DND-41 (cell line): ENCODE data around the gene HHLA2.

Experiments used
- ATAC-seq: fragments of 200-7000 bp; cut with Tn5 transposase; 3 replicates; pipeline ENCODE4 v1.9.1; 2021; ENCODE audit warnings: low read depth; ENCODE audit not compliant: insufficient read depth
- DNase-seq: peaks from one replicate; pipeline ENCODE4 v3.0.0-alpha.2; 2020
- H2AFZ ChIP-seq: 2 replicates; pipeline ENCODE4 v1.6.0; 2012; ENCODE audit warnings: low read depth, low read length
- H3K27ac ChIP-seq: 2 replicates; pipeline ENCODE4 v1.5.1; 2012; ENCODE audit warnings: low read length, inconsistent platforms
- H3K27me3 ChIP-seq: fragments of 200-600 bp; sonication (generic); 2 replicates; pipeline ENCODE4 v1.6.0; 2012; ENCODE audit warnings: low read length, mild to moderate bottlenecking, inconsistent platforms; ENCODE audit not compliant: insufficient read depth, poor library complexity
- H3K36me3 ChIP-seq: 2 replicates; pipeline ENCODE4 v1.5.1; 2012; ENCODE audit warnings: low read length, inconsistent platforms; ENCODE audit not compliant: insufficient read depth
- H3K4me1 ChIP-seq: 2 replicates; pipeline ENCODE4 v1.5.1; 2012; ENCODE audit warnings: mild to moderate bottlenecking, low read length; ENCODE audit not compliant: insufficient read depth
- H3K4me2 ChIP-seq: 2 replicates; pipeline ENCODE4 v1.6.0; 2012; ENCODE audit warnings: mild to moderate bottlenecking, moderate library complexity, low read length, inconsistent platforms; ENCODE audit not compliant: insufficient read depth
- H3K4me3 ChIP-seq, 2 experiments: fragments of 200-600 bp in 1 of 2; shearing (Covaris generic) in 1 of 2; 2 replicates each; pipeline ENCODE4 v1.5.1; 2012 to 2016; ENCODE audit warnings: inconsistent platforms in 2 of 2, low read length in 2 of 2, mild to moderate bottlenecking in 2 of 2, low read depth in 1 of 2, moderate library complexity in 1 of 2
- H3K79me2 ChIP-seq: 2 replicates; pipeline ENCODE4 v1.6.0; 2012; ENCODE audit warnings: low read length, inconsistent platforms; ENCODE audit not compliant: insufficient read depth
- H3K9ac ChIP-seq: 2 replicates; pipeline ENCODE4 v1.6.0; 2012; ENCODE audit warnings: low read depth, mild to moderate bottlenecking, inconsistent platforms, low read length, moderate library complexity
- H3K9me3 ChIP-seq: 2 replicates; pipeline ENCODE4 v1.5.1; 2012; ENCODE audit warnings: low read length, moderate library complexity, mild to moderate bottlenecking, inconsistent platforms; ENCODE audit not compliant: insufficient read depth, severe bottlenecking
- H4K20me1 ChIP-seq: 2 replicates; pipeline ENCODE4 v1.6.0; 2012; ENCODE audit warnings: low read length; ENCODE audit not compliant: insufficient read depth
- CTCF ChIP-seq: IDR thresholded peaks from 2 replicates; pipeline ENCODE4 v1.5.1; 2012; ENCODE audit warnings: borderline replicate concordance, low read length, moderate library complexity, mild to moderate bottlenecking; ENCODE audit not compliant: poor library complexity, severe bottlenecking; ENCODE audit errors: extremely low read depth
- EZH2 ChIP-seq: IDR thresholded peaks from 3 replicates; pipeline ENCODE4 v1.6.1; 2012; ENCODE audit warnings: borderline replicate concordance, low read depth, mild to moderate bottlenecking, moderate library complexity, low read length, inconsistent platforms; ENCODE audit not compliant: severe bottlenecking

Gene HHLA2

DNA sequence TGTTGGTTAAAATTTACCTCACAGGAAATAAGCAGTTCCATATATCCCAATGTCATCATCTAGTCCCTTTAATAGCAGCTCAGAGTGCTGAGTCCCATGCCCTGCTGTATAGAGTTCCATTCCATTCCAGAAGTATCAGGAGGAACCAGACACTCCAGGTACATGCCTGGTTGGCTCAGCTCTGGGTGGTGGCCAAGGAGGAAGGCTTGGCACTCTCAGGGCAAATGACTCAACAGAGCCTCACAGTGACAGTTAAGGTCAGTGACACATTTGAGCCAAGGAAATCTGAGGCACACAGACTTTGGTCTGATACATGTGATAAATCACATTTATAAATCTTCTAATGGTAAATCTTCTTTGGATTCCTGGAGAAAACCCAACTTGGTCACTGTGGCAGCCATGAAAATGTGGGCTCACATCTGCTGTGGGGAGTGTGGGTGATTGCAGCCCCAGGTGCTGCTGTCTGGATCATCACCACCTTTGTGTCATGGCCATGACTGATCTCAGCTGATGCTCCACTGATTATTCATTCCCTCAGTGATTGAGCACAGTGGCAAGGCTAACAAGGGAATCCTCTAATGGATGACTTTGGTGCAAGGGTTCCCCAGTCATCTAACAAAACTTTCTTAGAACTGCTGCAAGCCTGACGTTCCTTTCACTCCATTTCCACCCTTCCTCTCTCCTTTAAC, 9.3 kb downstream of the HHLA2 start:
- H3K9ac ChIP-seq: no peak overlapping the region
- no peaks in the 10 kb centered on the region for H3K79me2 ChIP-seq
- H3K27me3 ChIP-seq: no peaks in the 10 kb centered on the region
- no peak overlapping the region for H3K4me2 ChIP-seq
- DNase-seq (no peak), ATAC-seq (no peak)
- no peak overlapping the region for H2AFZ ChIP-seq
- no peak for TF ChIP-seq CTCF
- no peak for TF ChIP-seq EZH2
- no peak overlapping the region for H3K27ac ChIP-seq
- H3K36me3 ChIP-seq: no peaks in the 10 kb centered on the region
- H4K20me1 ChIP-seq: no peaks in the 10 kb centered on the region
- no peak overlapping the region for H3K4me3 ChIP-seq
- no peaks in the 10 kb centered on the region for H3K4me1 ChIP-seq
- peaks cover 4% of the 10 kb centered on the region for H3K9me3 ChIP-seq

DNA sequence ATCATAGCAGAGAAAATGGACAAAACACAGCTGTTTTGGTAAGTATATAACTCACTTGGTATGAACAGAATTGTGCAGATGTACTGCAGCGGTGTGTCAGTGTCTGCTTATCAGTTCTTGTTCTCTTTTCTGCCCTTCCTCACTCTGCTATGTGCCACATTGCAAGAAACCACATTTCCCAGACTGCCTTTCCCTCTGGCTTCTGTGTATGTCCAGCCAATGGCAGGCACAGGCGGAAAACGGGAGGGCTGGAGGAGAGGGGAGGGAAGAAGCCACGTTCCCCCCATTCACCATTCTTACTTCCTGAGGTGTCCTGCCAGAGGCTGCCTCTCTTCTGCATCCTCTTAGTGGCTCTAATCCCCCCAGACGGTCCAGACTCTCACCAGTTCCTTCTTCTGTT, 15.4 kb downstream of the HHLA2 start:
- no peak overlapping the region for H3K27ac ChIP-seq
- H3K9me3 ChIP-seq: peaks cover 4% of the 10 kb centered on the region
- ATAC-seq (no peak), DNase-seq (no peak)
- no peak overlapping the region for H3K4me2 ChIP-seq
- no peaks in the 10 kb centered on the region for H3K4me1 ChIP-seq
- TF ChIP-seq CTCF (no peak), EZH2 (no peak)
- H3K9ac ChIP-seq: no peak overlapping the region
- H2AFZ ChIP-seq: no peak overlapping the region
- no peaks in the 10 kb centered on the region for H3K79me2 ChIP-seq
- H3K27me3 ChIP-seq: no peaks in the 10 kb centered on the region
- H4K20me1 ChIP-seq: no peaks in the 10 kb centered on the region
- no peaks in the 10 kb centered on the region for H3K36me3 ChIP-seq
- no peak overlapping the region for H3K4me3 ChIP-seq

DNA sequence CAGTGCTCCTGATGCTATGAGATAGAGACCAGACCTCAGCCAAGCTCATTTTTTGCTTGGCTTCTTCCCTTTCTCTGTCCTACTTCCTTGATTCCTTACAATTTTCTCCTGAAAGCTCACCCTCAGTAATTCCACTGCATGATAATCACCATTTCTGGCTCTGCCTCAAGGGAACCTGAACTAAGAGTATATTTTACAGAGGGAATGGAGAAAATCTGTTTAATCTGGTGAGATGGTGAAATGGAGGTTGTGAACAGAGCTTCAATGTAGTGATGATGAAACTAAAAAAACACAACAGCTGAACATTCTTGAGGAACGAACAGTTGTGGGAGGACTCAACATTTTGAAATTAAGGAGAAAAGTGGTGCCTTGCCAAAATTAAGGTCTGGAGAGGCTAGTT, 16.3 kb downstream of the HHLA2 start:
- ATAC-seq (no peak), DNase-seq (no peak)
- Histone ChIP-seq H3K4me3 (no peak overlapping the region), H3K79me2 (no peaks in the 10 kb centered on the region), H4K20me1 (no peaks in the 10 kb centered on the region), H2AFZ (no peak overlapping the region), H3K27me3 (no peaks in the 10 kb centered on the region), H3K36me3 (no peaks in the 10 kb centered on the region), H3K9me3 (peaks cover 4% of the 10 kb centered on the region), H3K4me1 (no peaks in the 10 kb centered on the region), H3K27ac (no peak overlapping the region), H3K4me2 (no peak overlapping the region), H3K9ac (no peak overlapping the region)
- TF ChIP-seq EZH2 (no peak), CTCF (no peak)

DNA sequence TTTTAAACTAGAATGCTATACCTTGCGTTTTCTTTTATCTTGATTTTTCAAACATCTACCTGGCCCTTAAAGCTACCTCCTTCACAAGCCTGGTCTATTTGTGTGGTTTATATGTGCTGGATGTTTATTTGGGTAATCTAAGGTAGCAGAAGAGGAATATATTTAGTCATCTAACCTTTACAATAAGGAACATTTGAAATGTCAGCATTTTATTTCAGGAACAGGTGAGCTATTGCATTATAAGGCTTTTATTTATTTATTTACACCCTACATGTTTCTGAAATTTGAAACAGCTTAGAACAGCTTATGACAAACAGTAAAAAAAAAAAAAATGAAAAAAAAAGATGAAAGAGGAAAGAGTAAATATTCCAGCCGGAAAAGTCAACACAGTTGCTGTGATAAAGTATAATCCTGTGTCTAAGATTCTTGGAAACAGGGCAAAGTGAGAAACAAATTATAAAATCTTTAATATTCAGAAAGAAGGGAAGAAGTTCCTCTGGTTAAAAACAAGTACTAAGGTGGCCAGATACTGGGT, 19.5 kb downstream of the HHLA2 start:
- H3K9ac ChIP-seq: no peak overlapping the region
- H3K79me2 ChIP-seq: no peaks in the 10 kb centered on the region
- H2AFZ ChIP-seq: no peak overlapping the region
- no peak overlapping the region for H3K4me3 ChIP-seq
- DNase-seq (no peak), ATAC-seq (no peak)
- no peaks in the 10 kb centered on the region for H4K20me1 ChIP-seq
- H3K9me3 ChIP-seq: no peaks in the 10 kb centered on the region
- no peak for TF ChIP-seq EZH2
- TF ChIP-seq CTCF: no peak
- no peaks in the 10 kb centered on the region for H3K27me3 ChIP-seq
- H3K4me2 ChIP-seq: no peak overlapping the region
- H3K27ac ChIP-seq: no peak overlapping the region
- H3K36me3 ChIP-seq: no peaks in the 10 kb centered on the region
- no peaks in the 10 kb centered on the region for H3K4me1 ChIP-seq
